WERI-Rb-1 (cell line): Measurements from ENCODE around the gene SH3RF3.

Experiments
- DNase-seq: peaks from one replicate; pipeline ENCODE4 v3.0.0-alpha.2; 2020
- H3K27ac ChIP-seq: fragments of 250-450 bp; sonication (Bioruptor Pico); 2 replicates; pipeline ENCODE4 v1.5.1; 2020; ENCODE audit warnings: mild to moderate bottlenecking, moderate library complexity
- H3K27me3 ChIP-seq: fragments of 250-450 bp; sonication (Bioruptor Pico); 2 replicates; pipeline ENCODE4 v1.5.1; 2021; ENCODE audit warnings: mild to moderate bottlenecking, low read depth, moderate library complexity; ENCODE audit not compliant: insufficient read depth, severe bottlenecking
- H3K36me3 ChIP-seq: fragments of 250-450 bp; sonication (Bioruptor Pico); 2 replicates; pipeline ENCODE4 v1.5.1; 2020; ENCODE audit warnings: mild to moderate bottlenecking, moderate library complexity
- H3K4me3 ChIP-seq: 2 replicates; pipeline ENCODE4 v1.5.1; 2011; ENCODE audit warnings: low read depth, mild to moderate bottlenecking, control low read depth, low read length
- H3K9me3 ChIP-seq: fragments of 250-450 bp; sonication (Bioruptor Pico); 2 replicates; pipeline ENCODE4 v1.5.1; 2021; ENCODE audit warnings: mild to moderate bottlenecking, moderate library complexity; ENCODE audit not compliant: severe bottlenecking
- TF ChIP-seq, protein P1 (sequence below): IDR thresholded peaks from 2 replicates; pipeline ENCODE4 v1.5.1; 2011; ENCODE audit warnings: low read depth, mild to moderate bottlenecking, control low read depth, inconsistent platforms, low read length

SH3RF3 gene

DNA sequence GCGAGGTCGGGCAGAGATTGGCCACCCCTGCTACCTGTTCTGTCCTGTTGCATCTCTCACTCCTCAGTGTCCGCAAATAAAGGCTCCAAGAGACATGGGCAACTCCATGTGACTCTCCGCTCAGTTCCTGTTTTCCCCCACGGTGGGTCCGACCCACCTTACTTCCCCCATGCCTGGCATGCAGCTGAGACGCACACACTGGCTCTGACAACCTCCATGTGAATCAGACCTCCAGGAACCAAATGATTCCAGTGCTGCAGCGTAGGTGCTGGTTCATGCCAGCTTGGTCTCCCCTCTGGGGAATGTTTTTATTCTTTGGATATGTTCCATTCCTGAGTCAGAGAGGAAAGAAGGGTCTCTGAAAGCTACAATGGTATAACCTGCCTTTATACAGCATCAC is 221.5 kb downstream of the SH3RF3 start:
- TF ChIP-seq, protein P1, sequence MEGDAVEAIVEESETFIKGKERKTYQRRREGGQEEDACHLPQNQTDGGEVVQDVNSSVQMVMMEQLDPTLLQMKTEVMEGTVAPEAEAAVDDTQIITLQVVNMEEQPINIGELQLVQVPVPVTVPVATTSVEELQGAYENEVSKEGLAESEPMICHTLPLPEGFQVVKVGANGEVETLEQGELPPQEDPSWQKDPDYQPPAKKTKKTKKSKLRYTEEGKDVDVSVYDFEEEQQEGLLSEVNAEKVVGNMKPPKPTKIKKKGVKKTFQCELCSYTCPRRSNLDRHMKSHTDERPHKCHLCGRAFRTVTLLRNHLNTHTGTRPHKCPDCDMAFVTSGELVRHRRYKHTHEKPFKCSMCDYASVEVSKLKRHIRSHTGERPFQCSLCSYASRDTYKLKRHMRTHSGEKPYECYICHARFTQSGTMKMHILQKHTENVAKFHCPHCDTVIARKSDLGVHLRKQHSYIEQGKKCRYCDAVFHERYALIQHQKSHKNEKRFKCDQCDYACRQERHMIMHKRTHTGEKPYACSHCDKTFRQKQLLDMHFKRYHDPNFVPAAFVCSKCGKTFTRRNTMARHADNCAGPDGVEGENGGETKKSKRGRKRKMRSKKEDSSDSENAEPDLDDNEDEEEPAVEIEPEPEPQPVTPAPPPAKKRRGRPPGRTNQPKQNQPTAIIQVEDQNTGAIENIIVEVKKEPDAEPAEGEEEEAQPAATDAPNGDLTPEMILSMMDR = no peak
- Histone ChIP-seq H3K27me3 (no peaks in the 10 kb centered on the region), H3K9me3 (no peaks in the 10 kb centered on the region), H3K4me3 (no peak overlapping the region), H3K36me3 (no peaks in the 10 kb centered on the region), H3K27ac (no peak overlapping the region)
- DNase-seq = no peak

DNA sequence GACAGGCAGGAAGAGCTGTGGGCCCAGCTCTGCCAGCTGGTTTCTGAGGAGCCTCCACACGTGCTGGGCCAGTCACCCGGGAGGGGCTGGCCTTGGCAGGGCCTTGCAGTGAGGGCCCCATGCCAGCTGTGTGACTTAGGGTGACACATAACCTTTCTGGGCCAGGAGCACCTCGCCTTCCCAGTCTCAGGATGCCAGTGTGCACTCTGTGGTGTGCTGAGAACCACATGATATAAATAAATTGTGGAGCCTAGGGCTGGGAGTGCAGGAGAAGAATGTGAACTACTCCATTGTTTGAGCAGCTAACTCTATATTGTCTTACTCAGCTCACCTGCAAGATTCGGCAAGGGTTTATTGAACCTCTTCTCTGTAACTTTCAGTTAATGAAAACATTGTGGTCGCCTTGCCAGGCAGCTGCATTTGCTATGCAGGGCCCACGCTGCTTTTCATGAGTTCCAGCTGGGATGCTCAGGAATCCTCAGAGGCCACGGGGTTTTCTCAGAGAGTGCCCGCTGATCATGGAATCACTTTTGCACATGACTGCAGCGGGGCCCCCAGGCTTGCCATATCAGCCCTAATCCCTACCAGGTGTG is 222.3 kb downstream of the SH3RF3 start:
- H3K27ac ChIP-seq = no peak overlapping the region
- TF ChIP-seq, protein P1 = no peak
- no peak for DNase-seq

DNA sequence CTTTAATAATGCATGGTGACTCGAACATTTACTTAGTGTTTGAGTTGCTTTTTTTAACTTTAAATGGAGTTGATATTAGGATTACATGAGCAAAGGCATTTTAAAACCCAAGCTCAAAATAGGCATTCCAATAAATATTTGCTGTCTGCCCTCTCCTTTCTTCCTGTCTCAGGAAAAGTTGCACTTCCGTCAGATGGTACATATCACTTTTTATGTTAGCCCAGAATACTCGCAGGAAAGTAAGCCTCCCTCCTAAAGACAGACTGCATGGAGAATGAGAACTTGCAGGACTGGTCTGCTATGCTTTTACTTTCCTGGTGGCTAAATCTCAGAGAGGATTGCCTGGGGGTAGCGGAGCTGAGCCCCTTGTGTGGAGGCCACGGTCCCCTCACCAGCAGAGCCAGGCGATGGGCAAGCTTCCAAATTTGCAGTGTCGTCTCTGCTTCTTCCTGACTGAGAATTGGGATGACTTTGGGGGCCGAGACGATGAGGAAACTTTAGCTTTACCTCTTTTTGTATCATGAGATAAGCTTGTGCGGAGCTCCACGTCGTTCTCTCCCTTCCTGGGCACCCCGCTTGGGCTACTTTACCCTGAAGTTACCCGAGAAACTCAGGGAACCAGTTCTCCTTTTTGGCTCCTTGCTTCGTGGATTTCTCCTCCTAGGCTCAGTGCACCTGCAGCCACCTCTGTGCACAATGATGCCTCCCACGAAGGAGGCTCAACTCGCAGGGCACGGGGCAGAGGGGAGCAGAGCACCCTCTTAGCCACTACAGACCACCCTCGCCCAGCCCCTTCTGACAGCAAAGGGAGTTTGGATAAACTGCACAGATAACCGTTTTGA is 223.3 kb downstream of the SH3RF3 start:
- Histone ChIP-seq H3K9me3 (no peaks in the 10 kb centered on the region), H3K36me3 (no peaks in the 10 kb centered on the region), H3K4me3 (no peak overlapping the region), H3K27me3 (no peaks in the 10 kb centered on the region), H3K27ac (no peak overlapping the region)
- no peak for DNase-seq
- TF ChIP-seq, protein P1 = no peak

More for the DNA sequence above, 222.3 kb downstream of the SH3RF3 start:
- Histone ChIP-seq H3K4me3 (no peak overlapping the region), H3K9me3 (no peaks in the 10 kb centered on the region), H3K27me3 (no peaks in the 10 kb centered on the region), H3K36me3 (no peaks in the 10 kb centered on the region)

DNA sequence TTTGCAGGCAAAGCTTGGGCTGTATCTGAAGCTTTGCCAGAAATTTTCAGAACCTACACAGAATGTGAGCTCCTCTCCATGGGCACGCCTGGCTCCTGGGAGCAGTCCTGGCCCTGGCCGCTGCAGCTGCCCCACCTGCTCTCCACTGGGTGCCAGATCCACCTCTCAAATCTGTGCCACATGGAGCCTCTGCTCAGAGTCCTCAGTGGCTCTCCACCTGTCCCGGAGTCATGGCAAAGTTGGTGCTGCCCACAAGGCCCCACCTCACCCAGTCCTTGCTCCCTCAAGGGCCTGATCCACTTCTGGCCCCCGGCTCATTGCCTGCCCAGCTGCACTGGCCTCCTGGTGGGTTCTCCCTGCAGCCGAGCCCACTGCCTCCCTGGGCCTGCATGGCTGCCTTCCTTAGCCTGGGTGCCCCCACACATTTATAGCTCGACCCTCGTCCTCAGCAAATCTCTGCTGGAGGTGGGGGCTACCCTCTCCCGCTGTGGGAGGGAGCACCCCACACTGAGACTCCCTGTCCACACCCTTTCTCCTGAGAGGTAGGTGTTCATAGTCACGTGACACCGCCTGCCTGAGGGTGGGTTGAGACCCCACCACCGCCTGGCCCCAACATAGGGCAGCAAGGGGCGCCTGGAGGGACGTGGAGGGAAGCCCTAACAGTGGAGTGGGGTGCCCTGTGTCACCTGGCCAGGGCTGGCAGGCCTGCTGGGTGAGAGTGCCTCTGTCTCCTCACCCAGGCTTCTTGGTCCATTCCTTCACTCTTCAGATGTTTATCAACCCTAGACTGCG is 224.1 kb downstream of the SH3RF3 start:
- Histone ChIP-seq H3K36me3 (no peaks in the 10 kb centered on the region), H3K27me3 (no peaks in the 10 kb centered on the region), H3K27ac (no peak overlapping the region), H3K4me3 (no peak overlapping the region), H3K9me3 (no peaks in the 10 kb centered on the region)
- TF ChIP-seq, protein P1 = no peak
- no peak for DNase-seq

DNA sequence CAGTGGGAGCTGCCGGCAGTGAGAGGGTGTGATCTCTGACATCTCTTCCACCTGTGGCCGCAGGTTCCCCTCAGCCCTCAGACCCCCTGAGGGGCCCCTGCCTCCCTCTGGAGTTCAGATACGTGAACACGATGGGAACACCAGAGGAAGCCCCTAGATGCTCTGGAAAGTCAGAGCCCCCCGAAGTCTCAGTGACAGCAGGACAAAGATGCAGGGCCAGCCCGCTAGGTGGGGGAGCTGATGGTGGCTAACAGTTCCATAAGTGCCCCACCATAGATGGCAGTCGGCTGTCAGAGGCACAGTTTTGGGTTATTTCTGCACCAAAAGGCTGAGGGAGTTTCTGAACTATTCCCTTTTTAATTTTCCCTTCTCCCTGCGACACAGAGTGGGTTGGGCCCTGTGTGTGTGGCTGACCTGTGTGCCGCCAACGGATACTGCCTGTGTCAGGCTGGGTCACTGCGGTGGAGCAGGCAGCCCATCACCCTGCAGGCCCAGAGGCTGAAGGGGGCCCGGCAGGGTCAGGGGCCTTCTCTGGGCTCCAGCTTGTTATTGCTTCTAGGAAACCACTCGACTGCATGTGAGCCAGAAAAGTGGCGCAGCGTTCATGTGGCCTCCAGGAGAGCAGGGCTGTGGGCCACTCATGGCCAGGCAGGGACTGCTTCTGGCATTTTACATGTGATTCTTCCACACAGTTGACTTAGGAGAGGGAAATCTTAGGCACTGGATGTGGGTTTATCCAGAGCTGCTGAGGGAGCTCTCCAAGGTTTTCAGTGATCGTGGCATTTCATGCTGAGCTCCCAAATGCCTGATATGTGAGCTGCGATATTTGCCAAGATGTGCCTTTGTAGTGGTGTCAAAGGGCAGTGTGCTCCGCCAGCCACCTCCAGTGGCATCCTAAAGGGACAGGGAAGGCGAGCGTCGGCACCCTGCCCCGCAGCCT is 225.1 kb downstream of the SH3RF3 start:
- H3K27me3 ChIP-seq = no peaks in the 10 kb centered on the region
- no peaks in the 10 kb centered on the region for H3K36me3 ChIP-seq
- TF ChIP-seq, protein P1 = no peak
- H3K9me3 ChIP-seq = no peaks in the 10 kb centered on the region
- no peak for DNase-seq
- H3K27ac ChIP-seq = no peak overlapping the region
- no peak overlapping the region for H3K4me3 ChIP-seq
